HepG2 (cell line): ENCODE results near the gene OR6P1. TPM values are rescaled to one million over a fixed set of nuclear protein-coding genes. Genes with fewer than 3 reads are reported as not detected.

Experiments used
- ATAC-seq: fragments of 200-7000 bp; cut with Tn5 transposase; 3 replicates; pipeline ENCODE4 v1.9.1; 2020; ENCODE audit warnings: mild to moderate bottlenecking, moderate library complexity
- BruUV-seq: library from RNA; stranded (reverse); fragments of 400-500 nt; replicated peaks from 2 replicates; lab custom pipeline; 2021; lab: Mats Ljungman, UMichigan
- CTCF ChIA-PET: fragments of 300-600 bp; formaldehyde crosslinking; extraction: SDS; loops from one replicate; lab custom pipeline; 2021; ENCODE audit warnings: low total read pairs, inconsistent platforms, low intra/inter-chr PET ratio; lab: Yijun Ruan, JAX
- POLR2A ChIA-PET: fragments of 350-600 bp; sonication (Branson Sonifier 250); formaldehyde crosslinking; loops from one replicate; lab custom pipeline; 2020; ENCODE audit warnings: antibody characterized with exemption, inconsistent platforms; lab: Yijun Ruan, JAX
- DNase-seq: peaks from one replicate; pipeline ENCODE4 v3.0.0-alpha.2; 2015; ENCODE audit warnings: low spot score
- FAIRE-seq: peaks from 3 replicates; lab custom pipeline; 2011; peaks lifted over from hg19 to GRCh38; lab: Jason Lieb, UNC
- H2AFZ ChIP-seq: one replicate; pipeline ENCODE4 v1.6.1; 2011; ENCODE audit warnings: low read length, inconsistent platforms
- H3K27ac ChIP-seq: fragments of 300-600 bp; 3 replicates; pipeline ENCODE4 v1.8.0; 2011; ENCODE audit warnings: mixed run types, mild to moderate bottlenecking, mixed read lengths, low read length, inconsistent platforms; ENCODE audit not compliant: insufficient read depth; ENCODE audit errors: extremely low read length
- H3K27me3 ChIP-seq, 2 experiments: fragments of 200-600 bp in 1 of 2; 2 replicates in 1 of 2; 3 replicates in 1 of 2; pipeline versions ENCODE4 v1.6.0 to v1.8.0; 2011; ENCODE audit warnings: low read length in 2 of 2, mild to moderate bottlenecking in 2 of 2, moderate library complexity in 2 of 2, inconsistent platforms in 1 of 2; ENCODE audit not compliant: insufficient read depth in 2 of 2, control insufficient read depth in 1 of 2
- H3K36me3 ChIP-seq, 2 experiments: fragments of 200-600 bp in 1 of 2; replicated peaks in 1 of 2; 2 replicates in 1 of 2; 3 replicates in 1 of 2; pipeline versions ENCODE4 v1.5.1 to v1.8.0; 2011; ENCODE audit warnings: low read length in 2 of 2, inconsistent platforms in 1 of 2; ENCODE audit not compliant: insufficient read depth in 2 of 2, control insufficient read depth in 1 of 2
- H3K4me1 ChIP-seq: 2 replicates; pipeline ENCODE4 v1.5.1; 2012; ENCODE audit warnings: low read length, inconsistent platforms; ENCODE audit not compliant: insufficient read depth
- H3K4me2 ChIP-seq: 2 replicates; pipeline ENCODE4 v1.6.0; 2011; ENCODE audit warnings: low read depth, low read length, inconsistent platforms
- H3K4me3 ChIP-seq, 3 experiments: fragments of 200-600 bp in 1 of 3; sonication (generic), shearing (Covaris generic) in 1 of 3; replicated peaks in 1 of 3; 2 replicates each; pipeline ENCODE4 v1.5.1; 2011 to 2016; ENCODE audit warnings: low read length in 3 of 3, inconsistent platforms in 2 of 3, low read depth in 2 of 3, mild to moderate bottlenecking in 2 of 3, control low read depth in 1 of 3, mixed read lengths in 1 of 3; ENCODE audit not compliant: insufficient read depth in 1 of 3
- H3K79me2 ChIP-seq: one replicate; pipeline ENCODE4 v1.6.1; 2011; ENCODE audit warnings: low read length, inconsistent platforms; ENCODE audit not compliant: insufficient read depth
- H3K9ac ChIP-seq: 2 replicates; pipeline ENCODE4 v1.6.0; 2011; ENCODE audit warnings: mild to moderate bottlenecking, low read depth, low read length, inconsistent platforms; ENCODE audit not compliant: insufficient read depth
- H3K9me3 ChIP-seq: 2 replicates; pipeline ENCODE4 v1.5.1; 2012; ENCODE audit warnings: mild to moderate bottlenecking, low read length
- H4K20me1 ChIP-seq: 2 replicates; pipeline ENCODE4 v1.6.0; 2011; ENCODE audit warnings: inconsistent platforms, mild to moderate bottlenecking, low read length, moderate library complexity; ENCODE audit not compliant: insufficient read depth
- CREB1 ChIP-seq, 2 experiments: fragments of 450-650 bp in 1 of 2; IDR thresholded peaks; 2 replicates each; pipeline ENCODE4 v1.6.1; 2016 to 2017; ENCODE audit warnings: control low read depth in 1 of 2, mild to moderate bottlenecking in 1 of 2, missing compliant biosample characterization in 1 of 2, missing genetic modification characterization in 1 of 2
- DMAP1 ChIP-seq: IDR thresholded peaks from 2 replicates; pipeline ENCODE4 v1.6.1; 2016
- NR2C2 ChIP-seq: sonication (generic); formaldehyde crosslinking; IDR thresholded peaks from 2 replicates; pipeline ENCODE4 v1.4.0; 2020; ENCODE audit warnings: missing genetic modification reagents, mild to moderate bottlenecking, moderate library complexity, borderline replicate concordance
- ONECUT2 ChIP-seq: sonication (generic); formaldehyde crosslinking; IDR thresholded peaks from 2 replicates; pipeline ENCODE4 v1.4.0; 2020; ENCODE audit warnings: missing genetic modification reagents
- SIX1 ChIP-seq: sonication (generic); formaldehyde crosslinking; IDR thresholded peaks from 2 replicates; pipeline ENCODE4 v1.4.0; 2020; ENCODE audit warnings: missing genetic modification reagents, borderline replicate concordance
- SMARCE1 ChIP-seq: fragments of 450-650 bp; IDR thresholded peaks from 2 replicates; pipeline ENCODE4 v1.6.1; 2017; ENCODE audit warnings: borderline replicate concordance
- SNAI1 ChIP-seq: sonication (generic); formaldehyde crosslinking; IDR thresholded peaks from 2 replicates; pipeline ENCODE4 v1.5.0; 2020; ENCODE audit warnings: mild to moderate bottlenecking, missing genetic modification reagents, borderline replicate concordance
- SOX5 ChIP-seq: IDR thresholded peaks from 2 replicates; pipeline ENCODE4 v1.6.1; 2016; ENCODE audit warnings: borderline replicate concordance
- ZNF441 ChIP-seq: sonication (generic); formaldehyde crosslinking; IDR thresholded peaks from 2 replicates; pipeline ENCODE4 v1.7.0; 2021; ENCODE audit warnings: missing genetic modification reagents, borderline replicate concordance
- ZNF589 ChIP-seq: sonication (generic); formaldehyde crosslinking; conservative IDR thresholded peaks from 2 replicates; pipeline ENCODE4 v1.8.0; 2022; ENCODE audit warnings: mild to moderate bottlenecking, moderate library complexity, missing genetic modification reagents
- WGBS: methylation state at CpG from one replicate; pipeline ENCODE4 v1.1.6; 2017; ENCODE audit warnings: low lambda C conversion rate; 5-methylcytosine and 5-hydroxymethylcytosine counted together
- in situ Hi-C: cut with HindIII; loops from 2 replicates; pipeline ENCODE4 v1.10.0; 2017; ENCODE audit warnings: low pct_unique_long_range_greater_than_20kb; ENCODE audit not compliant: extremely low pct_ligation_motif_present
- intact Hi-C: fragments of 100-400 bp; cut with micrococcal nuclease; formaldehyde crosslinking; loops from one replicate; pipeline ENCODE4 v1.10.0; 2022; ENCODE audit not compliant: unreplicated experiment
- polyA plus RNA-seq, 8 experiments: library from polyadenylated mRNA; depleted of rRNA in 3 of 8; stranded (reverse) in 7 of 8; unstranded in 1 of 8; fragments of >200 nt; fragmentation: Illumina TruSeq in 4 of 8; extraction: Trizol in 4 of 8; gene quantifications; 2 replicates each; pipeline versions ENCODE4 v1.2.1 to v1.2.3, GENCODE V29; 2011 to 2016; ENCODE audit warnings: low read depth in 4 of 8, missing spikeins in 1 of 8, mixed read lengths in 1 of 8; ENCODE audit not compliant: insufficient read depth in 1 of 8
- total RNA-seq, 5 experiments: library from RNA; depleted of rRNA; stranded (reverse); fragments of >200 nt; fragmentation: Illumina TruSeq; extraction: Trizol; gene quantifications; 2 replicates each; pipeline ENCODE4 v1.2.3, GENCODE V29; 2016; ENCODE audit warnings: low read depth in 1 of 5
- TF ChIP-seq, protein P1 (sequence below): fragments of 450-650 bp; IDR thresholded peaks from 2 replicates; pipeline ENCODE4 v1.6.1; 2017; ENCODE audit warnings: mild to moderate bottlenecking

The OR6P1 gene
- total and polyA plus RNA-seq, 2 of the 13 experiments (the other 11 are each of a cell fraction or from before 2014, with no cell fraction given) = not detected

DNA sequence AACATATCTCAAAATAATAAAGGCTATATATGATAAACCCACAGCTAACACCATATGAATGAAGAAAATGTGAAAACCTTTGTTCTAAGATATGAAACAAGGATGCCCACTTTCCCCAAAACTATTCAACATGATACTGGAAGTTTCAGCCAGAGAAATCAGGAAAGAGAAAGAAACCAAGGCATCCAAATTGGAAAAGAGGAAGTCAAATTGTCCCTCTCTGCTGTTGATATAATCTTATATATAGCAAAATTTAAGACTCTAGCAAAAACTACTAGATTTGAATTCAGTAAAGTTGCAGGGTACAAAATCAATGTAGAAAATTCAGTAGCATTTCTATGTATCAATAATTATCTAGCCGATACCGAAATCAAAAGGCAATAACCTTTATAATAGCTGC, 30.4 kb upstream of the OR6P1 start:
- in situ Hi-C loops = no loop called here
- no peaks in the 10 kb centered on the region for H3K4me1 ChIP-seq
- H3K27me3 ChIP-seq = no peaks in the 10 kb centered on the region
- no peaks in the 10 kb centered on the region for H4K20me1 ChIP-seq
- peaks cover 78% of the 10 kb centered on the region for H3K9me3 ChIP-seq
- ChIA-PET POLR2A (no interaction called here), CTCF (no interaction called here)
- H3K27ac ChIP-seq = no peak overlapping the region
- no peak overlapping the region for H3K9ac ChIP-seq
- 0% methylated on average over 2 of the region's 2 CpGs for WGBS
- no TSS peak for BruUV-seq
- intact Hi-C loops = no loop called here
- ATAC-seq = no peak
- H3K4me2 ChIP-seq = no peak overlapping the region
- H3K36me3 ChIP-seq = no peaks in the 10 kb centered on the region
- H2AFZ ChIP-seq = no peak overlapping the region
- H3K4me3 ChIP-seq = no peak overlapping the region
- DNase-seq = no peak
- FAIRE-seq = no peak
- TF ChIP-seq ZNF589 (no peak), SOX5 (no peak), SIX1 (CRISPR knock-in tag) (no peak), SNAI1 (CRISPR knock-in tag) (no peak), NR2C2 (no peak), SMARCE1 (no peak), ONECUT2 (CRISPR knock-in tag) (no peak), ZNF441 (CRISPR knock-in tag) (no peak), CREB1 (IDR thresholded peaks at IDR 0.05) (no peak), CREB1 (CRISPR knock-in tag; IDR thresholded peaks at IDR 0.05) (no peak), DMAP1 (CRISPR knock-in tag) (no peak)
- TF ChIP-seq, protein P1, sequence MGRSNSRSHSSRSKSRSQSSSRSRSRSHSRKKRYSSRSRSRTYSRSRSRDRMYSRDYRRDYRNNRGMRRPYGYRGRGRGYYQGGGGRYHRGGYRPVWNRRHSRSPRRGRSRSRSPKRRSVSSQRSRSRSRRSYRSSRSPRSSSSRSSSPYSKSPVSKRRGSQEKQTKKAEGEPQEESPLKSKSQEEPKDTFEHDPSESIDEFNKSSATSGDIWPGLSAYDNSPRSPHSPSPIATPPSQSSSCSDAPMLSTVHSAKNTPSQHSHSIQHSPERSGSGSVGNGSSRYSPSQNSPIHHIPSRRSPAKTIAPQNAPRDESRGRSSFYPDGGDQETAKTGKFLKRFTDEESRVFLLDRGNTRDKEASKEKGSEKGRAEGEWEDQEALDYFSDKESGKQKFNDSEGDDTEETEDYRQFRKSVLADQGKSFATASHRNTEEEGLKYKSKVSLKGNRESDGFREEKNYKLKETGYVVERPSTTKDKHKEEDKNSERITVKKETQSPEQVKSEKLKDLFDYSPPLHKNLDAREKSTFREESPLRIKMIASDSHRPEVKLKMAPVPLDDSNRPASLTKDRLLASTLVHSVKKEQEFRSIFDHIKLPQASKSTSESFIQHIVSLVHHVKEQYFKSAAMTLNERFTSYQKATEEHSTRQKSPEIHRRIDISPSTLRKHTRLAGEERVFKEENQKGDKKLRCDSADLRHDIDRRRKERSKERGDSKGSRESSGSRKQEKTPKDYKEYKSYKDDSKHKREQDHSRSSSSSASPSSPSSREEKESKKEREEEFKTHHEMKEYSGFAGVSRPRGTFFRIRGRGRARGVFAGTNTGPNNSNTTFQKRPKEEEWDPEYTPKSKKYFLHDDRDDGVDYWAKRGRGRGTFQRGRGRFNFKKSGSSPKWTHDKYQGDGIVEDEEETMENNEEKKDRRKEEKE = no peak
- no peaks in the 10 kb centered on the region for H3K79me2 ChIP-seq
